ENCODE data around the gene ZNF385C. TPM values are rescaled to one million over a fixed set of nuclear protein-coding genes. Genes with fewer than 3 reads are reported as not detected.

ZNF385C gene
- total RNA-seq, 4 donors from 2014 or later, result 0.26 to 0.78 TPM; not detected in 2

DNA sequence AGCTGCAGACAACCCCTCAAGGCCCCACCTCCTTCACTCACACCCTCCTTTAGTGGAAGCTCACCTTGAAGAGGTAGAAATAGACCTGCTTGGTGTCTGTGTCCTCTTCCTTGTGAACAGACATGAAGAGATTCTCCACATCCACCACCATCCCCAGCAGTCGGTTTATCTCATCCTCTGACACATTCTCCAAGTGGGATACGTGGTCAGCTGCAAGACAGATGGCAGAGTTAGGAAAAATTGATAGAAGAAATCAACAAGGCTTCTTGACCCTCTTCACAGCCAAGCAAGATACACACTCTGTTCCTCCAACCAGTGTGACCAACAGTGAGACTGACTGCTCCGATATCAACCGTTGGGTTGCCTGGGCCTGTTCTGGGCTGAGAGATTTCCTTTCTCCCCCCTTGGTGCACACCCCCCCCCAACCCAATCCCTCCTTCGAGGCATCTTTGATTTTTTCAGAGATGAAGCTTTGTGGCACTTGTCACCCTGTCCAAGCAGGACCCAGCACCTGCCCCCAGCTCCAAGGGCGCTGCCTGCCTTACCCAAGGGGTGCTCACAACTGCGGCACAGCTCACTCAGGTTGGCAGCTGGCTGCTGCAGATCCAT lies 22.0 kb upstream of the ZNF385C start:
- peaks cover 0 to 25% of the 10 kb centered on the region in 2 donors for H3K36me3 ChIP-seq
- TF ChIP-seq POLR2A (IDR thresholded peaks at IDR 0.05) (no peak), CTCF (IDR thresholded peaks at IDR 0.05 in 4 of 5, conservative IDR thresholded peaks at IDR 0.05 in 1 of 5) (no peak)
- intact Hi-C loops (cut with DNase I; ENCODE audit: low total_unique reads) (loop anchor here (5.0 kb wide), 1 partner anchor 62 kb away; the partner anchor contains the start of gene KCNH4), in situ Hi-C loops (cut with MboI; ENCODE audit: low sequenced_read_pairs in 4 of 4) (no loop called here)
- H3K4me1 ChIP-seq, result peaks cover 13 to 24% of the 10 kb centered on the region in 2 donors
- ATAC-seq (no peak), DNase-seq (no peak)
- H3K27ac ChIP-seq, result peak overlapping the region in 3 of 4 donors; percentile 73 to 83 (median 79)
- peak overlapping the region; percentile 70 to 95 (median 85) for H3K4me3 ChIP-seq
- no peaks in the 10 kb centered on the region for H3K9me3 ChIP-seq
- H3K27me3 ChIP-seq, result no peaks in the 10 kb centered on the region

DNA sequence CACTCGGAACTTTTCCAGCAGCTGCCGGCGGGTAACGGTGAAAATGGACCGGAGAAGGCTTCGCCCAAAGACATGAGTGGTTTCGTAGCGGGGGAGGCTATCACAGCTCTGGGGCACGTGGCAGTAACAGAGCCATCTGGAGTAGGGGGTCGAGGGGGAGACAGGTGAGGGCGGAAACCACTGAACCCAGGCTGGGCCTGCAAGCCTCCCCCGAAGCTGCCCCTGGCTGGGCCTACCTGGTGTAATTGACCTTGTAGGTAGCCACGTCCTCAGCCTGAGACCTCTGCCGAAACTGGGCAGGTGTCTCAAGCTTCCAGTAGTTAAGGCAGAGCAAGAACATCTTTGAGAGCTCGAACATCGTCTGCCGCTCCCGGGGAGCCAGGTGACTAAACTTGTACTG lies 21.0 kb upstream of the ZNF385C start:
- H3K4me1 ChIP-seq, result peaks cover 13 to 24% of the 10 kb centered on the region in 2 donors
- in situ Hi-C loops (cut with MboI; ENCODE audit: low sequenced_read_pairs in 4 of 4), result loop anchor here (5.0 to 10.0 kb wide), 4 partner anchors 54 to 157 kb away; partner anchors contain the start of genes CNP (in 2 of the 4) and NKIRAS2 (in 2 of the 4)
- no peaks in the 10 kb centered on the region for H3K27me3 ChIP-seq
- intact Hi-C loops (cut with DNase I; ENCODE audit: low total_unique reads), result no loop called here
- ATAC-seq (no peak), DNase-seq (no peak)
- TF ChIP-seq POLR2A (IDR thresholded peaks at IDR 0.05) (no peak), CTCF (IDR thresholded peaks at IDR 0.05 in 4 of 5, conservative IDR thresholded peaks at IDR 0.05 in 1 of 5) (no peak)
- H3K27ac ChIP-seq, result no peak overlapping the region
- peaks cover 0 to 20% of the 10 kb centered on the region in 2 donors for H3K36me3 ChIP-seq
- H3K4me3 ChIP-seq, result no peak overlapping the region
- H3K9me3 ChIP-seq, result no peaks in the 10 kb centered on the region

DNA sequence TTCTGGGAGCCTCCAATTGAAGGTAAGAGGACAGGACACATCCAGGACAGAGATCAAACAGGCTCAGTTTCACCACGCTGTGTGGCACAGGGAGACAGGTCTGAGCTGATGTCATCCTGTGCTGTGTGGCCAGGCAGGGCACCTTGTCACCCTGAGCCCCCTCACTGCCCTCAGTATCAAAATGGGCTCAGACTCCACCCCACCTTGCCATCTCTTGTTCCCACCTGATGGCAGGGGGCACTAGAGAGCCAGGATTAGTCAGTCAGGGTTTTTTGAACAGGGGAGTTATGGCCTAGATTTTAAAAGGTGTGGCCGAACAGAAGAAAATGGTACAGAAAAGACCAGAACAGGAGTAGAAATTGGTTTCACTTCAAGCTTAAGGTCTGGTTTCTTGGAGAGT lies 20.3 kb upstream of the ZNF385C start:
- Histone ChIP-seq H3K9me3 (no peaks in the 10 kb centered on the region), H3K36me3 (peaks cover 0 to 20% of the 10 kb centered on the region in 2 donors), H3K27me3 (no peaks in the 10 kb centered on the region), H3K27ac (peak overlapping the region in 1 of 4 donors; percentile 28), H3K4me3 (no peak overlapping the region), H3K4me1 (peaks cover 13 to 24% of the 10 kb centered on the region in 2 donors)
- in situ Hi-C loops (cut with MboI; ENCODE audit: low sequenced_read_pairs in 4 of 4) (loop anchor here (5.0 to 10.0 kb wide), 4 partner anchors 54 to 156 kb away; partner anchors contain the start of genes CNP (in 2 of the 4) and NKIRAS2 (in 2 of the 4)), intact Hi-C loops (cut with DNase I; ENCODE audit: low total_unique reads) (no loop called here)
- DNase-seq (no peak), ATAC-seq (no peak)
- TF ChIP-seq CTCF (IDR thresholded peaks at IDR 0.05 in 4 of 5, conservative IDR thresholded peaks at IDR 0.05 in 1 of 5) (peak; percentile 12 to 58 (median 35)), POLR2A (IDR thresholded peaks at IDR 0.05) (no peak)

GRCh38 chr17:42118126-42118510 lies 19.8 kb upstream of the ZNF385C start:
- in situ Hi-C loops (cut with MboI; ENCODE audit: low sequenced_read_pairs in 4 of 4), result loop anchor here (5.0 to 10.0 kb wide), 4 partner anchors 53 to 156 kb away; partner anchors contain the start of genes CNP (in 2 of the 4) and NKIRAS2 (in 2 of the 4)
- peaks cover 0 to 20% of the 10 kb centered on the region in 2 donors for H3K36me3 ChIP-seq
- intact Hi-C loops (cut with DNase I; ENCODE audit: low total_unique reads), result no loop called here
- no peak overlapping the region for H3K4me3 ChIP-seq
- DNase-seq (no peak), ATAC-seq (no peak)
- H3K27me3 ChIP-seq, result no peaks in the 10 kb centered on the region
- peaks cover 14 to 26% of the 10 kb centered on the region in 2 donors for H3K4me1 ChIP-seq
- no peak overlapping the region for H3K27ac ChIP-seq
- no peak for TF ChIP-seq CTCF (IDR thresholded peaks at IDR 0.05 in 4 of 5, conservative IDR thresholded peaks at IDR 0.05 in 1 of 5)
- TF ChIP-seq POLR2A (IDR thresholded peaks at IDR 0.05), result no peak
- no peaks in the 10 kb centered on the region for H3K9me3 ChIP-seq

Measured in gastrocnemius medialis (tissue), 4 donors.